GM23248 (cell line): ENCODE measurements around the gene OR8B4.
"Not testable (repeated sequence)": the region's sequence is repeated elsewhere in the genome, so short reads cannot be mapped to it uniquely, and the experiment has no call there.

Experiments used
- EZH2 ChIP-seq: fragments of 200-600 bp; sonication (generic); IDR thresholded peaks from 2 replicates; pipeline ENCODE4 v1.6.1; 2018; ENCODE audit warnings: antibody characterized with exemption, mild to moderate bottlenecking; ENCODE audit not compliant: insufficient read depth, poor library complexity, severe bottlenecking
- EZH2phosphoT487 ChIP-seq: fragments of 200-600 bp; sonication (generic); IDR thresholded peaks from 2 replicates; pipeline ENCODE4 v1.6.1; 2018; ENCODE audit warnings: antibody characterized with exemption, moderate library complexity, mild to moderate bottlenecking, low read depth; ENCODE audit not compliant: insufficient read depth

GRCh38 chr11:124403186-124403585 lies 21.5 kb downstream of the OR8B4 start:
- not testable (repeated sequence) for TF ChIP-seq EZH2phosphoT487, EZH2
